ENCODE measurements around the gene TMEM131L. TPM values are rescaled to one million over a fixed set of nuclear protein-coding genes. Genes with fewer than 3 reads are reported as not detected.

Gene TMEM131L
- total RNA-seq, 3 donors from 2014 or later (not counting 1 experiment from before 2014, with no cell fraction given): 67.8 to 105 (median 71.1) TPM

GRCh38 chr4:153485359-153485758 lies 19.2 kb downstream of the TMEM131L start:
- no peaks in the 10 kb centered on the region for H3K9me3 ChIP-seq (ENCODE audit: control insufficient read depth, insufficient read depth, low read length)
- DNase-seq (no peak), ATAC-seq (no peak)
- Mint-ChIP-seq H3K27ac (peak overlapping the region; percentile 89 to 95), H3K9me3 (no peaks in the 10 kb centered on the region), H3K36me3 (no peaks in the 10 kb centered on the region), H3K4me1 (peaks cover 61 to 70% of the 10 kb centered on the region in 2 donors), H3K4me3 (peak overlapping the region; percentile 38), H3K27me3 (ENCODE audit: low read depth in 2 of 2) (peaks cover 0 to 5% of the 10 kb centered on the region in 2 donors)
- no peak overlapping the region for H3K4me3 ChIP-seq (ENCODE audit: low read length)
- H3K4me1 ChIP-seq (ENCODE audit: control insufficient read depth, insufficient read depth, low read length): peaks cover 60% of the 10 kb centered on the region
- no peaks in the 10 kb centered on the region for H3K27me3 ChIP-seq (ENCODE audit: control insufficient read depth, insufficient read depth, low read length)
- 100% methylated on average over 1 of the region's 2 CpGs for WGBS (ENCODE audit: insufficient coverage)
- peaks cover 9% of the 10 kb centered on the region for H3K36me3 ChIP-seq (ENCODE audit: control insufficient read depth, insufficient read depth, low read length)
- no peak for TF ChIP-seq CTCF (IDR thresholded peaks at IDR 0.05)
- no peak overlapping the region for H3K27ac ChIP-seq (ENCODE audit: low read length)
- intact Hi-C loops (cut with micrococcal nuclease): no loop called here

GRCh38 chr4:153485860-153486259 lies 19.7 kb downstream of the TMEM131L start:
- intact Hi-C loops (cut with micrococcal nuclease): no loop called here
- Mint-ChIP-seq H3K27me3 (ENCODE audit: low read depth in 2 of 2) (peaks cover 0 to 5% of the 10 kb centered on the region in 2 donors), H3K9me3 (no peaks in the 10 kb centered on the region), H3K4me1 (peaks cover 60 to 68% of the 10 kb centered on the region in 2 donors), H3K36me3 (no peaks in the 10 kb centered on the region), H3K27ac (peak overlapping the region; percentile 89 to 95), H3K4me3 (peak overlapping the region; percentile 38)
- ATAC-seq (no peak), DNase-seq (no peak)
- Histone ChIP-seq H3K4me1 (ENCODE audit: control insufficient read depth, insufficient read depth, low read length) (peaks cover 59% of the 10 kb centered on the region), H3K36me3 (ENCODE audit: control insufficient read depth, insufficient read depth, low read length) (peaks cover 6% of the 10 kb centered on the region), H3K9me3 (ENCODE audit: control insufficient read depth, insufficient read depth, low read length) (no peaks in the 10 kb centered on the region), H3K27me3 (ENCODE audit: control insufficient read depth, insufficient read depth, low read length) (no peaks in the 10 kb centered on the region), H3K4me3 (ENCODE audit: low read length) (no peak overlapping the region), H3K27ac (ENCODE audit: low read length) (no peak overlapping the region)
- TF ChIP-seq CTCF (IDR thresholded peaks at IDR 0.05): no peak
- 93% methylated on average over 5 of the region's 5 CpGs for WGBS (ENCODE audit: insufficient coverage)

- Mint-ChIP-seq H3K4me1 (peaks cover 61 to 70% of the 10 kb centered on the region in 2 donors), H3K4me3 (peak overlapping the region; percentile 77), H3K36me3 (no peaks in the 10 kb centered on the region), H3K9me3 (no peaks in the 10 kb centered on the region), H3K27ac (peak overlapping the region; percentile 89 to 95), H3K27me3 (ENCODE audit: low read depth in 2 of 2) (peaks cover 0 to 5% of the 10 kb centered on the region in 2 donors)
- Histone ChIP-seq H3K4me1 (ENCODE audit: control insufficient read depth, insufficient read depth, low read length) (peaks cover 54% of the 10 kb centered on the region), H3K27me3 (ENCODE audit: control insufficient read depth, insufficient read depth, low read length) (no peaks in the 10 kb centered on the region), H3K27ac (ENCODE audit: low read length) (peak overlapping the region; percentile 95), H3K36me3 (ENCODE audit: control insufficient read depth, insufficient read depth, low read length) (peaks cover 2% of the 10 kb centered on the region), H3K9me3 (ENCODE audit: control insufficient read depth, insufficient read depth, low read length) (no peaks in the 10 kb centered on the region), H3K4me3 (ENCODE audit: low read length) (no peak overlapping the region)
- TF ChIP-seq CTCF (IDR thresholded peaks at IDR 0.05): no peak
- intact Hi-C loops (cut with micrococcal nuclease): no loop called here
- 53% methylated on average over 14 of the region's 14 CpGs for WGBS (ENCODE audit: insufficient coverage)
- peak in 1 of 2 donors; percentile 47 for DNase-seq
- no peak for ATAC-seq
These were observed 20.4 kb downstream of the TMEM131L start for GRCh38 chr4:153486281-153487151.
